Stimulated activated CD4-positive, alpha-beta T cell treated with anti-CD3 and anti-CD28 coated beads, Interleukin-12 subunit alpha, Interleukin-12 subunit beta, amount 100 ng/mL, for 24 hours (primary cell): ENCODE data around the gene BRINP3.

ENCODE experiments used
- DNase-seq, 2 experiments: peaks; one replicate each; pipeline ENCODE4 v3.0.0-alpha.2; 2020; ENCODE audit warnings: low read depth in 2 of 2

Gene BRINP3

DNA sequence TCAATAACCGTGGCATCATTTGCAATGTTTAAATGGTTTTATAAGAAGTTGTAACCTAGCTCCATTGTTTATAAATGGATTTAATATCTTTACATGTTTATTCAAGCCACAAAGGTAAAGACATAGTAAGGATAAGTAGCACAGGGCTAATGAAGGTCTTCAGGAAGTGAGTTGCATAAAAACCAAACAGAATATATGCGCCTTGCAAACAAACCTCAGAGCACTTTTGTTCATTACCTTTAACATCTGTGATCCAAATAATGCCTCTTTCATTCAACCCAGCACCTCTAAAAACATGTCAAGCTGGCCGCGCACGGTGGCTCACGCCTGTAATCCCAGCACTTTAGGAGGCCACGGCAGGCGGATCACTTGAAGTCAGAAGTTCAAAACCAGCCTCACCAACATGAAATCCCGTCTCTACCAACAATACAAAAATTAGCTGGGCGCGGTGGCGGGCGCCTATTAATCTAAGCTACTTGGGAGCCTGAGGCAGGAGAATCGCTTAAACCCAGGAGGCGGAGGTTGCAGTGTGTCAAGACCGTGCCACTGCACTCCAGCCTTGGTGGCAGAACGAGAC, 25.3 kb downstream of the BRINP3 start:
- DNase-seq, result no peak

GRCh38 chr1:190444464-190444863, 33.2 kb downstream of the BRINP3 start:
- DNase-seq, result no peak

- no peak for DNase-seq
These were observed 38.2 kb downstream of the BRINP3 start for GRCh38 chr1:190439447-190439846.

- DNase-seq, result no peak
These were observed 41.0 kb downstream of the BRINP3 start for GRCh38 chr1:190436615-190437014.

DNA sequence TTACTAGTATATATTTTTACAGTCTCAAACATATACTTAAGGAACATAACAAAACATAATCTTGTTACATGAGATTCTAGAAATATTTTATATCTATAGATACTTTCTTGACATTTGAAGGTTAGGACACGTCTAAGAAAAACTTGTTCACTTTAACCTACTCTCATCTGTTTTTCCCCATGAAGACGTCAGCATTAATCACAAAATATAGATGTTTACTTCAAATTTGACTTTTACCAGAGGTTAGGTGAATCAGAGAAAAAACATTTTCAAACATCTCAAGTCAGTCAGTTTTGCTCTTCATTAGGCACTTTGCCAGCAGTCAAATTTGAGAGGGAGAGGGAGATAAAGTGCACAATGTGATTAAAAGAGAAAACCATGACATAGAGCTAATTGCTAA, 47.7 kb downstream of the BRINP3 start:
- no peak for DNase-seq

DNA sequence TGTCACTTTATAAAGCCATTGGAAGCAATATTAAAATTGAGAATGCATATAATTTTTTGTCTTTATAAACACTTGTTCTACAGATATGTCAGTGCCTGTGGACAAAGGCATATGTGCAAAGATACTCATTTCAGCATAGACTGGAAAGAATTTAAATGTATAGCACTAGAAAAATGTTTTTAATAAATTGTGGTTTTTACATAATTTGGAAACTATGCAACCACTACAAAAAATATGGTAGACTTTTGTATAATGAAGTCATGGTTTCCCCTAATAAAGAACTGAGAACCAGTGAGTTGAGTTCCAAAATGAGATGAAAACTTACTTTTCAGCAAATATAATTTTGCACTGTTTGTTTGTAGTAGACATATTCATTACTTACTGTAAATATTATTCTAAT, 48.5 kb downstream of the BRINP3 start:
- no peak for DNase-seq

- no peak for DNase-seq
These were observed 61.4 kb downstream of the BRINP3 start for GRCh38 chr1:190416239-190416638.

- DNase-seq, result no peak
These were observed 64.5 kb downstream of the BRINP3 start for GRCh38 chr1:190413142-190413541.

DNA sequence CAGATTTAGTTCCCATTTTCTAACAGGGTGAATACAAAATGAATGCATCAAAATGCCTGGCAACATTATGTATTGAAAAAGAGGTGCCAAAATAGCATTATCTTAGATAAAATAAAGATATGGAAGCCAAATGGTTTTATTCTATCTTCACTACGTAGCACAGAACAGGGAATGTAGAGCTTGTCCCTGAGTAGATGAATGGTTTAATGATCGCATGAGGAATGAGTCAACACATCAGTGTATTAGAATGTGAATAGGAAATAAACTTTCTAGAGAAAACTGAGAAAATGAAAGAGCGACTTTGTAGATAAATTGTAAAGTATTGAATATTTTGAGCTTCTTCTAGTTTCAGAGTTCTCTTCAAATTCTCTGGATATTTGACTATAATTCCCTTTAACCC, 74.3 kb downstream of the BRINP3 start:
- no peak for DNase-seq

DNA sequence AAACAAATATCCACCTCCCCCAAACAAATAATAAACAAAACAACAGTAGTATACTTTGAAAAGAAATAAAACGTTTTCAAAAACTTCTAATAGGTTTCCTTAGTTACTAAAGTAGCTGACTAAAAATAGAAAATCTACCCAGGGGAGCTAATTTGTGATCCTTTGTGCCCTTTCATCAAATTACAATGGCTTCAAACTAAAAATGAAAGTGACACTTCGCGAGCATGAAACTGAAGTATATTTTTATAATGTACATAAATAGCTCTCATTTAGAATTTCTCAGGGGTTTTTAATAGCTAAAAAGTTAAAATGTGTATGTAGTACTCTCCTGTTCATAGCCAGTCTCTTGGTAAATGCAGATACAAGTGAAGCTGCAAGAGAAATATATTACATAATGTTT, 78.4 kb downstream of the BRINP3 start:
- DNase-seq, result no peak

DNA sequence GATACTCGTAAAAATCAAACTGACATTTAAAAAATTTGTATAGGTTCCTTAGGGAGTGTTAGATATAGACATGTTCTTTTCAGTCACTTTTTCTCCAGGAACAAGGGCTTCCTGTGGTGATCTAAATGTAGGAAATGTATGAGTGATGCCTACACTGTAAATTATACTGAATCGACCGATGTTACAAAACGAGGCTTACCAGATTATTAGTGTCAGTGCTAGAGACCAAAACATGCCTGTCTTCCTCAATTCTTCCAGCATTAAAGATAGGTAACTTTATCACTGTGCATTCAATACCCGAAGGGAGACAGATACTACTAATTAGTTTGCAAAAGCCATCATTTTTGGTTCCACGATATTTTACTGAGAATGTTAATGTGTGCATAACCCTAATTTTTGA, 86.1 kb downstream of the BRINP3 start:
- no peak for DNase-seq

- DNase-seq, result no peak
These were observed 99.7 kb downstream of the BRINP3 start for GRCh38 chr1:190377991-190378390.

DNA sequence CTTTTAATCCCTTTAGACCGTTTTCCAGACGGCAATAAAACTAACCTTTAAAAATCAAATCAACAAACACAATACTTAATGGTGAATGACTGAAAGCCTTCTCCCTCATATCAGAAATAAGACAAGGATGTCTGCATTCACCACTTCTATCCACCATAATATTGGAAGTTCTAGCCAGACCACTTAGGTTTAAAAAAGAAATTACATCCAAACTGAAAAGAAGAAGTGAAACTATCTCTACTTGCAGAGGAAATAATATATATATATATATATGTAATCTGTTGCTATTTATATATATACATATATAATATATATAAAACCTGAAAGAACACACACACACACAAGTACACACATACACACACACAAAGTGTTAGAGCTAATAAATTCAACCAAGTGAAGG, 100.4 kb downstream of the BRINP3 start:
- no peak for DNase-seq

DNA sequence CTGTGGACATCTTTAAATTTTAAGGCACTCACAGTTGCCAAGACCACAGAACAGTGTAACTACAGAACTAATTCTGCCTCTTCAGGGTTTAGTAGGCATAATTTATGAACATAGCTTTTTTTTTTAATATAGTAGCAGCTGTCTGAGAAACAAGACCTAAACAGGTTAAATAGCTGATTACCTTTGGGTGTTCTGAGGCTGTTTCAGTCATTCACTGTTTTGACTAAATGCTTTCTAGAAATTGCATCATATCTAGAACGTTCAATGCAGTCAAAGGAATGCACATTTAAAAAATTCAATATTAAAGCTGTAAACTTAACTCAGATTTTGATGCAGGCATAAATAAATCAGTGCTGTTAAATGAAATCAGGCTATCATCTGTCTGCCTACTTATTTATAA, 101.6 kb downstream of the BRINP3 start:
- no peak for DNase-seq

DNA sequence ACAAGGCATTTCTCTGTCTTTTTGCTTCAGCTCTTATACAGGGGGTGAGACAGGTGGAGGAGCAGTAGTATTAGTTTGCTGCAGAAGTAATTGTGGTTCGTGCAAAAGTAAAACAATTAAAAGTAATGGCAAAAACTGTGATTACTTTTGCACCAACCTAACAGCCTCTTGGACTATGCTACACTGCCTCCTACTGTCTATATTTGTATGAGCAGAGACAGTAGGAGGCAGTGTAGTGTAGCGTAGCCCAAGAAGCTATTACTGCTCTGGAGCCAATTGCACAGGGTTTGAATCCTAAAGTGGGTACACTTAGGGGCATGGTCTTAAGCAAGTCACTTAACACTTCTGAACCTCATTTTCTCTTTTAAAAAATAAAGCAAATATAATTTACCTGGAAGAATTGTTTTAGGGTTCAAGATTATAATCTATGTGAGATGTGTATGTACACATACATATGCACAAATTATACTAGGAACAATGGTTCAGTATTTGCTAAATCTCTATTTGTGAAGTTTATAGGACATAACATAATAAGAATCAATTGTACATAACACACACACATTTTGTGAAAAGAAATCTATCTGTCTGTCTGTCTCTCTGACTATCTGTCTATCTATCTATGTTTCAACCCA, 103.8 kb downstream of the BRINP3 start:
- no peak for DNase-seq

- DNase-seq, result no peak
These were observed 110.5 kb downstream of the BRINP3 start for GRCh38 chr1:190367200-190367599.

GRCh38 chr1:190365283-190365682, 112.4 kb downstream of the BRINP3 start:
- no peak for DNase-seq

DNA sequence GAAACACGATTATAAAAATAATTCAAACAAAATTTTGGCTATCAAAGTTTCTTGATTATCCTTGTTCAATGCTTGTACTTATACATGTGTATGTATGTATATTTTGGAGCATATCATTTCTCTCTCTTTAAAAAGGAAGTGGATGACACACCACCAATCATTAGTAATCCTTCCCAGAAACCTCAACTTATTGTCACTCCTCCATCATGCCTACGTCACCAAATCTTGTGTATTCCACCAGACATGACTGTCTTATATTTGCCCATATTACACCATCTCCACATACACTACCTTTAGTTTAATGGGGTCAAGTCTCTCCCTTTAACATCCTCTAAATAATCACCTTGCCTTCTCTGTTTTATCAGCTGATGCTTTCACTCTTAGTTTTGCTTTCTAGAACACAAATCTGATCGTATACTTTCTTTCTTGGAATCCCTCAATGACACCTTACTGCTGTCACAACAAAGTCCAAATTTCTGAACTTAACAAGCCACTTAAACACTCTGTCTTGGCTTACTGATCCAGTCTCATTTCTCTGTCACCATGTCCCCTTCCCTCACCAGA, 124.0 kb downstream of the BRINP3 start:
- no peak for DNase-seq

DNA sequence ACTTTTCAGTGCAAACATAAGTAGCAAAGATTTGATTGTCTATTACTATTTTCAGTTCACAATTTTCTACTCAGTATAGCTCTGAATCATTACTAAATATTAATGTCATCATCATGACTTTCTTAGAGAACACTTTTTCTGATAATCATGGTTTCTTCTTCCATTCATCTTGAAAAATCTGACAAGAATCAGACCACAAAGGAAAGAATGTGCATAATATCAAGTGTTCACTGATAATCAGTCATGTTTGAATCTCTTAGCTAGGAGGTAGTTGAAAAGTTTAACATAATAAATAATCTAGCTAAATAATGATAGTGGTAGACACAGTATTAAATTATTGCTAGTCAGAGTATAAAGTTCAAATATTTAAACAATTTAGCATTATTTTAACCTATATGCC, 133.2 kb downstream of the BRINP3 start:
- DNase-seq, result no peak

GRCh38 chr1:190338829-190339228, 138.8 kb downstream of the BRINP3 start:
- no peak for DNase-seq

GRCh38 chr1:190328871-190329270, 148.8 kb downstream of the BRINP3 start:
- DNase-seq, result no peak

DNA sequence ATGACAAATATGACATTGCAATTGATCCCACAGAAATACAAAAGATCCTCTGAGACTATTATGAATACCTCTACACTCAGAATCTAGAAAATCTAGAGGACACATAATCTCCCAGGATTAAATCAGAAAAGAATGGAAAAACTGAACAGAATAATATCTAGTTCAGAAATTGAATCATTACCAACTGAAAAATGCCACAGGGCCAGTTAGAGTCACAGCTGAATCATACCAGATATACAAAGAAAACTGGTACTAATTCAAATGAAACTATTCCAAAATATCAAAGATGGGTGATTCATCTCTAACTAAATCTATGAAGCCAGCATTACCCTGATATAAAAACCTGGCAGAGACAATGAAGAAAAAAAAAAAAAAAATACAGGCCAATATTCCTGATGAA, 149.3 kb downstream of the BRINP3 start:
- no peak for DNase-seq

- no peak for DNase-seq
These were observed 150.4 kb downstream of the BRINP3 start for GRCh38 chr1:190327271-190327670.

DNA sequence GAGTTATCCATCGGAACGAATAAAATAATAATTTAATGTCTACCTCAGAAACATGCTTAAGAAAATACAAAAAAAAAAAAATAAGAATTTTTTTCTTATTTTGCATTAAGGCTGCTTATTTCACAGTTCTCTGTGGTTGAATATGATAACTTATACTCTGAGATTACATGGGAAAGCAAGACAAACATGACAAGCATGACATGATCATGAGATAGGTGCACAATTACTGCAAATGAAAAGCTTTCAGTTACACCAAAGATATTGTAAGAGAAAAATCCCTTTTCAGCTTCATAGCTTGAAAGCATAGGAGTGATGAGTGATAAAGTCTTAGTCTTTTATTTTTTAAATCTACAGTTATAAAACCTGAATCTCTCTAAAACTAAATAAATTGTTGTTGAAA, 154.1 kb downstream of the BRINP3 start:
- DNase-seq, result no peak
